Osteocyte (in vitro differentiated cells): ENCODE data around the gene VMP1. TPM values are rescaled to one million over a fixed set of nuclear protein-coding genes. Genes with fewer than 3 reads are reported as not detected.

Source experiments
- DNase-seq: peaks from one replicate; pipeline ENCODE4 v3.0.0; 2021; ENCODE audit warnings: mixed read lengths; ENCODE audit not compliant: unreplicated experiment; ENCODE audit errors: extremely low spot score
- H3K27ac Mint-ChIP-seq: one replicate; pipeline ENCODE4 v1.8.0; 2021; ENCODE audit warnings: mild to moderate bottlenecking, mixed read lengths; ENCODE audit not compliant: unreplicated experiment
- H3K27me3 Mint-ChIP-seq: one replicate; pipeline ENCODE4 v1.8.0; 2021; ENCODE audit warnings: mixed read lengths; ENCODE audit not compliant: unreplicated experiment
- H3K36me3 Mint-ChIP-seq: one replicate; pipeline ENCODE4 v1.8.0; 2021; ENCODE audit warnings: mixed read lengths; ENCODE audit not compliant: unreplicated experiment
- H3K4me1 Mint-ChIP-seq: one replicate; pipeline ENCODE4 v1.8.0; 2021; ENCODE audit warnings: mixed read lengths; ENCODE audit not compliant: unreplicated experiment
- H3K4me3 Mint-ChIP-seq: one replicate; pipeline ENCODE4 v1.8.0; 2021; ENCODE audit warnings: mild to moderate bottlenecking, moderate library complexity, mixed read lengths; ENCODE audit not compliant: unreplicated experiment
- H3K9me3 Mint-ChIP-seq: one replicate; pipeline ENCODE4 v1.8.0; 2021; ENCODE audit warnings: mixed read lengths; ENCODE audit not compliant: unreplicated experiment
- CTCF ChIP-seq: fragments of 200-600 bp; sonication (generic); IDR thresholded peaks from 2 replicates; pipeline ENCODE4 v1.5.0; 2021; ENCODE audit warnings: antibody characterized with exemption, mild to moderate bottlenecking, moderate library complexity
- total RNA-seq: library from RNA; stranded (reverse); gene quantifications from 2 replicates; pipeline ENCODE4 v1.2.1, GENCODE V29; 2021

Gene VMP1
- total RNA-seq, 1 donor from 2014 or later: 468 TPM

- TF ChIP-seq CTCF: no peak
- Mint-ChIP-seq H3K9me3 (no peaks in the 10 kb centered on the region), H3K4me1 (peaks cover 66% of the 10 kb centered on the region), H3K4me3 (no peak overlapping the region), H3K27me3 (no peaks in the 10 kb centered on the region), H3K27ac (peak overlapping the region; percentile 88), H3K36me3 (peaks cover 1% of the 10 kb centered on the region)
- DNase-seq: no peak
Observed at GRCh38 chr17:59830846-59831486, 123.5 kb downstream of the VMP1 start.

- Mint-ChIP-seq H3K27ac (peak overlapping the region; percentile 6), H3K9me3 (no peaks in the 10 kb centered on the region)
- no peak for DNase-seq
Observed at GRCh38 chr17:59832883-59833379, 125.5 kb downstream of the VMP1 start.

GRCh38 chr17:59837308-59838051, 130.0 kb downstream of the VMP1 start:
- H3K27me3 Mint-ChIP-seq: no peaks in the 10 kb centered on the region
- no peaks in the 10 kb centered on the region for H3K9me3 Mint-ChIP-seq
- peaks cover 34% of the 10 kb centered on the region for H3K4me1 Mint-ChIP-seq
- peak; percentile 87 for DNase-seq
- H3K27ac Mint-ChIP-seq: peak overlapping the region; percentile 100
- peak overlapping the region; percentile 99 for H3K4me3 Mint-ChIP-seq
- peaks cover 47% of the 10 kb centered on the region for H3K36me3 Mint-ChIP-seq
- no peak for TF ChIP-seq CTCF

More at GRCh38 chr17:59832883-59833379, 125.5 kb downstream of the VMP1 start:
- no peak for TF ChIP-seq CTCF
- H3K36me3 Mint-ChIP-seq: peaks cover 4% of the 10 kb centered on the region
- no peak overlapping the region for H3K4me3 Mint-ChIP-seq
- no peaks in the 10 kb centered on the region for H3K27me3 Mint-ChIP-seq
- peaks cover 60% of the 10 kb centered on the region for H3K4me1 Mint-ChIP-seq

GRCh38 chr17:59838052-59838916, 130.8 kb downstream of the VMP1 start:
- TF ChIP-seq CTCF: no peak
- H3K27me3 Mint-ChIP-seq: no peaks in the 10 kb centered on the region
- peak overlapping the region; percentile 100 for H3K27ac Mint-ChIP-seq
- H3K36me3 Mint-ChIP-seq: peaks cover 47% of the 10 kb centered on the region
- no peaks in the 10 kb centered on the region for H3K9me3 Mint-ChIP-seq
- peak; percentile 40 for DNase-seq
- peak overlapping the region; percentile 99 for H3K4me3 Mint-ChIP-seq
- peaks cover 36% of the 10 kb centered on the region for H3K4me1 Mint-ChIP-seq
